Osteocyte (in vitro differentiated cells): Measurements from ENCODE around the gene ACTR10. TPM values are rescaled to one million over a fixed set of nuclear protein-coding genes. Genes with fewer than 3 reads are reported as not detected.

Experiments
- DNase-seq: peaks from one replicate; pipeline ENCODE4 v3.0.0; 2021; ENCODE audit warnings: mixed read lengths; ENCODE audit not compliant: unreplicated experiment; ENCODE audit errors: extremely low spot score
- H3K27ac Mint-ChIP-seq: one replicate; pipeline ENCODE4 v1.8.0; 2021; ENCODE audit warnings: mild to moderate bottlenecking, mixed read lengths; ENCODE audit not compliant: unreplicated experiment
- H3K27me3 Mint-ChIP-seq: one replicate; pipeline ENCODE4 v1.8.0; 2021; ENCODE audit warnings: mixed read lengths; ENCODE audit not compliant: unreplicated experiment
- H3K36me3 Mint-ChIP-seq: one replicate; pipeline ENCODE4 v1.8.0; 2021; ENCODE audit warnings: mixed read lengths; ENCODE audit not compliant: unreplicated experiment
- H3K4me1 Mint-ChIP-seq: one replicate; pipeline ENCODE4 v1.8.0; 2021; ENCODE audit warnings: mixed read lengths; ENCODE audit not compliant: unreplicated experiment
- H3K4me3 Mint-ChIP-seq: one replicate; pipeline ENCODE4 v1.8.0; 2021; ENCODE audit warnings: mild to moderate bottlenecking, moderate library complexity, mixed read lengths; ENCODE audit not compliant: unreplicated experiment
- H3K9me3 Mint-ChIP-seq: one replicate; pipeline ENCODE4 v1.8.0; 2021; ENCODE audit warnings: mixed read lengths; ENCODE audit not compliant: unreplicated experiment
- total RNA-seq: library from RNA; stranded (reverse); gene quantifications from 2 replicates; pipeline ENCODE4 v1.2.1, GENCODE V29; 2021
- TF ChIP-seq, protein P1 (sequence below): fragments of 200-600 bp; sonication (generic); IDR thresholded peaks from 2 replicates; pipeline ENCODE4 v1.5.0; 2021; ENCODE audit warnings: antibody characterized with exemption, mild to moderate bottlenecking, moderate library complexity

ACTR10 gene
- total RNA-seq, 1 donor from 2014 or later, result 80.3 TPM

DNA sequence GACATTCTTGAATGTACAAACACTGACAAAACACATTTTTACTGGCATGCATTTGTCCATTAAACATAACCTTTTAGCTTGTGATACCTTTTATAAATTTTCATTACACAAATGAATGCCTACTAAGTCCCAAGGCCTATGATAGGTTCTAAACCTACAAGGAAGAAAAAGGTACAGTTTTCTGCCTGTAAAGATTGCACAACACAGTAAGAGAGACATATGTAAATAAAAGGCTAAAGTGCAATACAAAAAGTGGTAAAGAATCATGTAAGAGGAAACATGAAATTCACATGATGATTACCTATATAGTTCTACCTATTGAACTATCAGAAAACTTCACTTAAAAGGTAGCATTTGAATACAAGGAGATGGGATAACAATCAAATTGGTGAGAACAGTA, 83.8 kb downstream of the ACTR10 start:
- H3K4me3 Mint-ChIP-seq, result no peak overlapping the region
- TF ChIP-seq, protein P1, sequence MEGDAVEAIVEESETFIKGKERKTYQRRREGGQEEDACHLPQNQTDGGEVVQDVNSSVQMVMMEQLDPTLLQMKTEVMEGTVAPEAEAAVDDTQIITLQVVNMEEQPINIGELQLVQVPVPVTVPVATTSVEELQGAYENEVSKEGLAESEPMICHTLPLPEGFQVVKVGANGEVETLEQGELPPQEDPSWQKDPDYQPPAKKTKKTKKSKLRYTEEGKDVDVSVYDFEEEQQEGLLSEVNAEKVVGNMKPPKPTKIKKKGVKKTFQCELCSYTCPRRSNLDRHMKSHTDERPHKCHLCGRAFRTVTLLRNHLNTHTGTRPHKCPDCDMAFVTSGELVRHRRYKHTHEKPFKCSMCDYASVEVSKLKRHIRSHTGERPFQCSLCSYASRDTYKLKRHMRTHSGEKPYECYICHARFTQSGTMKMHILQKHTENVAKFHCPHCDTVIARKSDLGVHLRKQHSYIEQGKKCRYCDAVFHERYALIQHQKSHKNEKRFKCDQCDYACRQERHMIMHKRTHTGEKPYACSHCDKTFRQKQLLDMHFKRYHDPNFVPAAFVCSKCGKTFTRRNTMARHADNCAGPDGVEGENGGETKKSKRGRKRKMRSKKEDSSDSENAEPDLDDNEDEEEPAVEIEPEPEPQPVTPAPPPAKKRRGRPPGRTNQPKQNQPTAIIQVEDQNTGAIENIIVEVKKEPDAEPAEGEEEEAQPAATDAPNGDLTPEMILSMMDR, result no peak
- peaks cover 44% of the 10 kb centered on the region for H3K36me3 Mint-ChIP-seq
- peak overlapping the region; percentile 70 for H3K27ac Mint-ChIP-seq
- H3K27me3 Mint-ChIP-seq, result no peaks in the 10 kb centered on the region
- H3K9me3 Mint-ChIP-seq, result no peaks in the 10 kb centered on the region
- DNase-seq, result no peak
- peaks cover 35% of the 10 kb centered on the region for H3K4me1 Mint-ChIP-seq

DNA sequence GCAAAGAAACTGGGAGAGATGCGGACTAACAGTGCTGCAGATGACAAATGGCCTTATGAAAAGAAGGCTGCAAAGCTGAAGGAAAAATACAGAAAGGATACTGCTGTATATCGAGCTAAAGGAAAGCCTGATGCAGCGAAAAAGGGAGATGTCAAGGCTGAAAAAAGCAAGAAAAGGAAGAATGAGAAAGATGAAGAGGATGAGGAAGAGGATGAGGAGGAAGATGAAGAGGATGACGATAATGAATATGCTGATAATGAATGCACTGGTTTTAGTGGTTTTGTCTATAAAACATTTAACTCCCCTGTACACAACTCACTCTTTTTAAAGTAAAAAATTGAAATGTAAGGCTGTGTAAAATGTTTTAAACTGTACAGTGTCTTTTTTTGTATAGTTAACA, 85.2 kb downstream of the ACTR10 start:
- peaks cover 45% of the 10 kb centered on the region for H3K36me3 Mint-ChIP-seq
- TF ChIP-seq, protein P1, result no peak
- H3K4me3 Mint-ChIP-seq, result no peak overlapping the region
- DNase-seq, result no peak
- H3K27me3 Mint-ChIP-seq, result no peaks in the 10 kb centered on the region
- H3K9me3 Mint-ChIP-seq, result no peaks in the 10 kb centered on the region
- H3K27ac Mint-ChIP-seq, result no peak overlapping the region
- peaks cover 36% of the 10 kb centered on the region for H3K4me1 Mint-ChIP-seq

Other genes with a start within 250 kb of the ACTR10 start
- 13.9 and 16.7 TPM in 2 replicates for gene ARMH4, start 47.9 kb upstream of the ACTR10 start, total RNA-seq
- 143 and 156 TPM in 2 replicates for gene PSMA3, start 44.7 kb downstream of the ACTR10 start, total RNA-seq
- gene ARID4A, start 98.4 kb downstream of the ACTR10 start, total RNA-seq, result 19.1 and 22.7 TPM in 2 replicates
- gene TOMM20L, start 195.8 kb downstream of the ACTR10 start, total RNA-seq, result not detected in 2 replicates
- 39.6 and 40.1 TPM in 2 replicates for gene TIMM9, start 227.4 kb downstream of the ACTR10 start, total RNA-seq
- 17.9 and 19.0 TPM in 2 replicates for gene KIAA0586, start 227.6 kb downstream of the ACTR10 start, total RNA-seq